ENCODE results near the gene VSX1.

The VSX1 gene

DNA sequence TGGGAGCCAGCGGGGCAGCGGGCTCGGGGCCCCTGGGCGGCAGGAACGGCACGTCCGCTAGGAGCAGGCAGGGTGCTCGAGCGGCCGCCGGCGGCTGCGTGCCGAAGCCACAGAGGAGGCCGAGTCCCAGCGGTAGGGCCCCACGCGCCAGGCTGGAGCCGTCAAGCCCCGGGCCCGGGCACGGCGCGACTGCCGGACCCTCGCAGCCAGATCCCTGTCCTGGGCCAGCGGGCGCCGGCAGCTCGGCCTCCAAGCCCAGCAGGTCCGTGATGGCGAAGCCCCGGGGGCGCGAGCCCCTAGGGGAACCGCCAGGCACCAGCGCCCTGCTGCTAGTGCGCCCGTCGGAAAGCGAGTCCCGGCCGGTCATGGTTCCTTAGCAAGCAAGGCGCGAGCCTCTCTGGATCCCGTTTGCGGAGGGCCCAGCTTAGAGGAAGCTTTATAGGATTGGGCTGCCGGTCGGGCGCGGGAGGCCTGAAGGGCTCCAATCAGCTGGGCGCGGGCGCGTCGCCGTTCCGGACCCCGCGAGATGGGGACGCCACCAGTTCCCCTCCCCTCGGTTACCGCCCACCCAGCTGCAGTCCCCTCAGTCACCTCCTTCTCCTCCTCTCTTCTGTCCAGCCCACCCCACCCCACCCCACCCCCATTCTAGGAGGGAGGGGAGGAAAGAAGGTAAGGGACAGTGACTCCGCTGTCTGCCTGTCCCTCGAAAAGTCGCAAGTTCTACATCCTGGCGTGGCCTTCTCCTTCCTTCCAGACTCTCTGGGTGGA is at the start of gene VSX1:
Gene VSX1, minus strand, starts transcription at position 412 of the 768 bp plus-strand sequence. Its CDS starts 45 bp downstream, at position 367.
- no peak within 1 kb of the TSS for H3K27ac ChIP-seq
- TF ChIP-seq, protein P1, sequence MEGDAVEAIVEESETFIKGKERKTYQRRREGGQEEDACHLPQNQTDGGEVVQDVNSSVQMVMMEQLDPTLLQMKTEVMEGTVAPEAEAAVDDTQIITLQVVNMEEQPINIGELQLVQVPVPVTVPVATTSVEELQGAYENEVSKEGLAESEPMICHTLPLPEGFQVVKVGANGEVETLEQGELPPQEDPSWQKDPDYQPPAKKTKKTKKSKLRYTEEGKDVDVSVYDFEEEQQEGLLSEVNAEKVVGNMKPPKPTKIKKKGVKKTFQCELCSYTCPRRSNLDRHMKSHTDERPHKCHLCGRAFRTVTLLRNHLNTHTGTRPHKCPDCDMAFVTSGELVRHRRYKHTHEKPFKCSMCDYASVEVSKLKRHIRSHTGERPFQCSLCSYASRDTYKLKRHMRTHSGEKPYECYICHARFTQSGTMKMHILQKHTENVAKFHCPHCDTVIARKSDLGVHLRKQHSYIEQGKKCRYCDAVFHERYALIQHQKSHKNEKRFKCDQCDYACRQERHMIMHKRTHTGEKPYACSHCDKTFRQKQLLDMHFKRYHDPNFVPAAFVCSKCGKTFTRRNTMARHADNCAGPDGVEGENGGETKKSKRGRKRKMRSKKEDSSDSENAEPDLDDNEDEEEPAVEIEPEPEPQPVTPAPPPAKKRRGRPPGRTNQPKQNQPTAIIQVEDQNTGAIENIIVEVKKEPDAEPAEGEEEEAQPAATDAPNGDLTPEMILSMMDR (IDR thresholded peaks at IDR 0.05): no peak
- TF ChIP-seq ZFX (IDR thresholded peaks at IDR 0.05; ENCODE audit: borderline replicate concordance): no peak

DNA sequence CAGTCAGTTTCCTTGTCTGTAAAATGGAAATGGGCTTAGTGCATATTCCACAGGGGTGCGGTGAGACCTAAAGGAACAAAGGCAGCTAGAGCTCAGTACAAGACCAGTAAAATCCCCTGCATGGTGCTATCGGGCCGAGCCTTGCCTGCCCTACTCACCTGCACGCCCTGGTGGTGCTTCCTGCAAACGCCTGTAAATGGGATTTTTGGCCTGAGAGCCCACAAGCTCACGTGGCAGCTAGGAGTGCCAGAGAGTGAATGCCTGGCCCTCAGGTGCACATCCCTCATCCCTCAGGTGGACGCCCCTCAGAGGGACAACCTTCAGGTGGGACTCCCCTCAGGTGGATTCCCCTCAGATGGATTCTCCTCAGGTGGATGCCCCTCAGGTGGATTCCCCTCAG is 48.0 kb upstream of the VSX1 start:
- no peak overlapping the region for H3K27ac ChIP-seq
- no peak for TF ChIP-seq ZFX (IDR thresholded peaks at IDR 0.05; ENCODE audit: borderline replicate concordance)
- TF ChIP-seq, protein P1 (IDR thresholded peaks at IDR 0.05): no peak

DNA sequence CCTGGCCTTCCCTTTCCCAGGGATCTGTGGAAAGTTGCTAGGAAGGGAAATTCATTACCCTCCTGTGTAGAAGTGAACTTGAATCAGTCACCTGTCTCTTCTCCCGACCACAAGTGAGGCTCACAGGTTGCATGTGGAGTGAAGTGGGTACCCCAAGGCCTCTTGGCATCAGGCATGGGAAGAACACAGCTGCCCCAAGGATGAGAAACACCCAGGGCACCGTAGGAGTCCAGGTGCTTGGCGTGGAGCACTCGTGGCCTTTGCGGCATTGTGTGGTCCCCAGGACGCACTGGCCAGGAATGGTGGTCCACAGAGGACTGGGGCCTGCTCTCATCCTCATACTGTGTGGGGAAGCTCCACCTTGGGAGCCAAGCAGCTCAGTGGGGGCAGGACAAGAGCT is 47.5 kb upstream of the VSX1 start:
- no peak for TF ChIP-seq ZFX (IDR thresholded peaks at IDR 0.05; ENCODE audit: borderline replicate concordance)
- TF ChIP-seq, protein P1 (IDR thresholded peaks at IDR 0.05): no peak
- no peak overlapping the region for H3K27ac ChIP-seq

DNA sequence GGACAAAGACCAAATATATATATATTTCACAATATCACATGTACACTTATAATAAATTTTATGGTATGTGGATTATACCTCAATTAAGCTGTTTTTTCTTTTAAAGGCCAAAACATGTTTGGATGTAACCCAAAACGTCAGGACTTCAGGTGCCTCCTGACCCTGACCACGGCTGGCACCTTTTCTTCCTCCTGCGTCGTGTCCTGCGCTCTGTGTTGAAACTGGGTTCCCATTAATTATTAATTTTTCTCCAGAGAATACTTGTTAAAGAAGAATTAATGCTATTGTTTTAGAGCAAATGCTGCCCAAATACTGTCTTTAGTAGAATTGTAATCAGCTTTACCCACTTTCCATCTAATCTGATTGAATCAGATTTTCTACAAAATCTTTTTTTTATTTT is 46.7 kb upstream of the VSX1 start:
- H3K27ac ChIP-seq: no peak overlapping the region
- TF ChIP-seq, protein P1 (IDR thresholded peaks at IDR 0.05): no peak
- no peak for TF ChIP-seq ZFX (IDR thresholded peaks at IDR 0.05; ENCODE audit: borderline replicate concordance)

DNA sequence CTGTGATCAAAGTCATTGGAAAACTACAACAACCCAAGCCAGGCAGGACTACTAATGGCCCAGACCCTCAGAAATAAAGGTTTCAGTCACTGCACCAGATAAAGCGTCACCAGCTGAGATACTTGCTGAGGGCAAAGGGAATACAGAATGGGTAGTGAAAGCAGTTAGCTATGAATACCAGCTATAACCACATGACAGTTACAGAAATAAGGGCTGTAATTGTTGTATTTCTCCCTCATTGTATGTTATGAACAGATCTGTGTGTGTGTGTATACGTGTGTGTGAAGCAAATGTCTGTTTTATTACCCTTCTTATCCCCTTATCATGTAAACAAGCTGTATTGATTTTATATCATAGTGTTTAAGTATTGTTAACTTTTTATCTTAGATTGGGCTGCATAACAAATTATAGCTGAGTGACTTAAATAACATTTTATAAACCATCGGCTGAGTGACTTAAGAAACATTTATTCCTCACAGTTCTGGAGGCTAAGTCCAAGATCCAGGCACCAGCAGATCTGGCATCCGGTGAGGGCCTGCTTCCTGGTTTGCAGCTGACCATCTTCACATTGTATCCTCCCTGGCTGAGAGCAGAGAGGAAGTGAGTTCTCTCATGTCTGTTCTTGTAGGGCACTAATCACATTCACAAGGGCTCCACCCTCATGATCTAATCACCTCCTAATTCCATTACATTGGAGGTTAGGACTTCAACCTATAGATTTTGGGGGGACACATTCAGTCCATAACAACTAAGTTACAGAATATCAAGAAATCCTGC is 46.0 kb upstream of the VSX1 start:
- no peak overlapping the region for H3K27ac ChIP-seq
- TF ChIP-seq, protein P1 (IDR thresholded peaks at IDR 0.05): no peak
- TF ChIP-seq ZFX (IDR thresholded peaks at IDR 0.05; ENCODE audit: borderline replicate concordance): no peak

DNA sequence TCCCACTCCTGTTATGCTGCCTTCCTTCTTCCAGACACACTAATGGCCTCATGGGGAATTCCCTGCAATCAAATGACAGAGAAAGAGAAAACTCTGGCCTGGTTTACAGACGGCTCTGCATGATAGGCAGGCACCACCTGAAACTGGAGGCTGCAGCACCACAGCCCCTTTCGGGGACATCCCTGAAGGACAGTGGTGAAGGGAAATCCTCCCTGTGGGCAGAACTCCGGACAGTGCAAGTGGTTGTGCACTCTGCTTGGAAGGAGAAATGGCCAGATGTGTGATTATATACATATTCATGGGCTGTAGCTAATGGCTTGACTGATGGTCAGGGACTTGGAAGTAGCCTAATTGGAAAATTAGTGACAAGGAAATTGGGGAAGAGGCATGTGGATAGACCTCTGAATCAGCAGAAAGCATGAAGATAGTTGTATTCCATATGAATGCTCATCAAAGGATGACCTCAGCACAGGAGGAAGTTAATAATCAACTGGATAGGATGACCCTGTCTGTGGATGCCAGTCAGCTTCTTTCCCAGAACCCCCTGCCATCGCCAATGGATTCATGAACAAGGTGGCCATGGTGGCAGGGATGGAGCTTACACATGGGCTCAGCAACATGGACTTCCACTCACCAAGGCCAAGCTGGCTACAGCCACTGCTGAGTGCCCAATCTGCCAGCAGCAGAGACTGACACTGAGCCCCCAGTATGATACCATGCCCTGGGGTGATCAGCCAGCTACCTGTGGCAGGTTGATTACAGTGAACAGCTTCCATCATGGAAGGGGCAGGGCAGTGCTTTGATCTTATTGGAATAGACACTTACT is 44.5 kb upstream of the VSX1 start:
- TF ChIP-seq, protein P1 (IDR thresholded peaks at IDR 0.05): no peak
- no peak for TF ChIP-seq ZFX (IDR thresholded peaks at IDR 0.05; ENCODE audit: borderline replicate concordance)
- no peak overlapping the region for H3K27ac ChIP-seq

Measured in 22Rv1 (cell line).